Measurements from ENCODE around the gene SPATA6L. TPM values are rescaled to one million over a fixed set of nuclear protein-coding genes. Genes with fewer than 3 reads are reported as not detected.

Gene SPATA6L
- total RNA-seq, 1 experiment from 2014 or later, result 0.57 TPM

DNA sequence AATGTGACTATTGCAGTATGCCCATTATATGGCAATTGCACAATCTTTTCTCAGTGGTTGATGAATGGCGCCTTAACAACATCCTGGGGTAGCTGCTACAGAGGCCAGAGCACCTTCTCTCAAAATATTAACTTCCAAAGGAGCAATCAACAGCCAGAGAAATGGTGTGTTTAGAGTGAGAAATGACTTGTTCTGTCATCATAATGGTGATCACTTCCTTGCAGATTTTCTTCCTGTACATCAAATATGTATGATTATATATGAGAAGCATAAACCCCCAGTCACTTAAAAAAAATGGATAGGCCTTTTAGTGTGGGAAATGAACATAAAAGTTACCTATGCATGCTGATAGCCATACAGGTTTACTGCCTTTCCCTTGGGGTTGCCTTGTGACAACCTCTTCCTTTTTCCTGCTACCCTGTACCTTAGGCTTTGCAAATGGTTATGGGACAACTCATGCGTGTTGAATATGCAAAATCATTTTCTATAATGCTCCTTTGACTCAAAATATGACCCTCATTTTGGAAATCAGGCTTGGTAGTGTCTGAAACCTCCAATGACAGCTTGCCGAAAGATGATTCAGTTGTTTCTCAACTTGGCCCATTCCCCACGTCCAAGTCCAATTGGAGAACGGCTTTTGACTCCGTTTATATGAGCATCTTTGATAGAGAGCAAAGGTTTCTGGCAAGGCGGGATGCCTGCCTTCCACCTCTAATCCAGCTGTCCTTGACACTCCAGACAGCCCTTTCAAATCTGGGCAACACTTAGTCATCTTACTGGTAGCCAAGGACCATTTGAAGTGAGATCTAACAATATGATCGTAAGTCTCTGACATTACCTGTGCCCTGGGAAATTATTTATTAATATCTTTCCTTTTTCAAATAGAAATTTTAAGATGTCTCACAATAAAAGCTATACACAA lies 106.8 kb downstream of the SPATA6L start:
- ATAC-seq, result no peak

More for the DNA sequence above, 106.8 kb downstream of the SPATA6L start:
- no peaks in the 10 kb centered on the region for H3K27me3 ChIP-seq (ENCODE audit: insufficient read depth, low read length)
- H3K9me3 ChIP-seq (ENCODE audit: control insufficient read depth in 1 of 2, insufficient read depth in 1 of 2, low read depth in 1 of 2, low read length in 2 of 2), result no peaks in the 10 kb centered on the region
- H3K79me2 ChIP-seq (ENCODE audit: insufficient read depth, low read length), result no peaks in the 10 kb centered on the region
- no peaks in the 10 kb centered on the region for H4K20me1 ChIP-seq (ENCODE audit: insufficient read depth)
- TF ChIP-seq, protein P1, sequence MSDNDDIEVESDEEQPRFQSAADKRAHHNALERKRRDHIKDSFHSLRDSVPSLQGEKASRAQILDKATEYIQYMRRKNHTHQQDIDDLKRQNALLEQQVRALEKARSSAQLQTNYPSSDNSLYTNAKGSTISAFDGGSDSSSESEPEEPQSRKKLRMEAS (IDR thresholded peaks at IDR 0.05), result no peak
- TF ChIP-seq, protein P2, sequence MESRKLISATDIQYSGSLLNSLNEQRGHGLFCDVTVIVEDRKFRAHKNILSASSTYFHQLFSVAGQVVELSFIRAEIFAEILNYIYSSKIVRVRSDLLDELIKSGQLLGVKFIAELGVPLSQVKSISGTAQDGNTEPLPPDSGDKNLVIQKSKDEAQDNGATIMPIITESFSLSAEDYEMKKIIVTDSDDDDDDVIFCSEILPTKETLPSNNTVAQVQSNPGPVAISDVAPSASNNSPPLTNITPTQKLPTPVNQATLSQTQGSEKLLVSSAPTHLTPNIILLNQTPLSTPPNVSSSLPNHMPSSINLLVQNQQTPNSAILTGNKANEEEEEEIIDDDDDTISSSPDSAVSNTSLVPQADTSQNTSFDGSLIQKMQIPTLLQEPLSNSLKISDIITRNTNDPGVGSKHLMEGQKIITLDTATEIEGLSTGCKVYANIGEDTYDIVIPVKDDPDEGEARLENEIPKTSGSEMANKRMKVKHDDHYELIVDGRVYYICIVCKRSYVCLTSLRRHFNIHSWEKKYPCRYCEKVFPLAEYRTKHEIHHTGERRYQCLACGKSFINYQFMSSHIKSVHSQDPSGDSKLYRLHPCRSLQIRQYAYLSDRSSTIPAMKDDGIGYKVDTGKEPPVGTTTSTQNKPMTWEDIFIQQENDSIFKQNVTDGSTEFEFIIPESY (IDR thresholded peaks at IDR 0.05; ENCODE audit: extremely low read depth, insufficient replicate concordance, low read length), result no peak
- TF ChIP-seq EGR1 (IDR thresholded peaks at IDR 0.05; ENCODE audit: low read depth) (no peak), SIN3A (IDR thresholded peaks at IDR 0.05; ENCODE audit: low read depth) (no peak), ELF1 (IDR thresholded peaks at IDR 0.05; ENCODE audit: borderline replicate concordance, low read depth) (no peak), JUND (IDR thresholded peaks at IDR 0.05) (no peak), POLR2A (IDR thresholded peaks at IDR 0.05; ENCODE audit: borderline replicate concordance, extremely low read depth, insufficient read depth, insufficient read length) (no peak)
- TF ChIP-seq, protein P3, sequence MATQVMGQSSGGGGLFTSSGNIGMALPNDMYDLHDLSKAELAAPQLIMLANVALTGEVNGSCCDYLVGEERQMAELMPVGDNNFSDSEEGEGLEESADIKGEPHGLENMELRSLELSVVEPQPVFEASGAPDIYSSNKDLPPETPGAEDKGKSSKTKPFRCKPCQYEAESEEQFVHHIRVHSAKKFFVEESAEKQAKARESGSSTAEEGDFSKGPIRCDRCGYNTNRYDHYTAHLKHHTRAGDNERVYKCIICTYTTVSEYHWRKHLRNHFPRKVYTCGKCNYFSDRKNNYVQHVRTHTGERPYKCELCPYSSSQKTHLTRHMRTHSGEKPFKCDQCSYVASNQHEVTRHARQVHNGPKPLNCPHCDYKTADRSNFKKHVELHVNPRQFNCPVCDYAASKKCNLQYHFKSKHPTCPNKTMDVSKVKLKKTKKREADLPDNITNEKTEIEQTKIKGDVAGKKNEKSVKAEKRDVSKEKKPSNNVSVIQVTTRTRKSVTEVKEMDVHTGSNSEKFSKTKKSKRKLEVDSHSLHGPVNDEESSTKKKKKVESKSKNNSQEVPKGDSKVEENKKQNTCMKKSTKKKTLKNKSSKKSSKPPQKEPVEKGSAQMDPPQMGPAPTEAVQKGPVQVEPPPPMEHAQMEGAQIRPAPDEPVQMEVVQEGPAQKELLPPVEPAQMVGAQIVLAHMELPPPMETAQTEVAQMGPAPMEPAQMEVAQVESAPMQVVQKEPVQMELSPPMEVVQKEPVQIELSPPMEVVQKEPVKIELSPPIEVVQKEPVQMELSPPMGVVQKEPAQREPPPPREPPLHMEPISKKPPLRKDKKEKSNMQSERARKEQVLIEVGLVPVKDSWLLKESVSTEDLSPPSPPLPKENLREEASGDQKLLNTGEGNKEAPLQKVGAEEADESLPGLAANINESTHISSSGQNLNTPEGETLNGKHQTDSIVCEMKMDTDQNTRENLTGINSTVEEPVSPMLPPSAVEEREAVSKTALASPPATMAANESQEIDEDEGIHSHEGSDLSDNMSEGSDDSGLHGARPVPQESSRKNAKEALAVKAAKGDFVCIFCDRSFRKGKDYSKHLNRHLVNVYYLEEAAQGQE (IDR thresholded peaks at IDR 0.05; ENCODE audit: low read depth), result no peak
- ChIA-PET RAD21 (ENCODE audit: low non-redundant PET in 1 of 2, low total read pairs in 2 of 2, uncharacterized antibody in 2 of 2, unreplicated experiment in 2 of 2) (no interaction called here), POLR2A (no interaction called here), CTCF (no interaction called here)
- no peak overlapping the region for H2AFZ ChIP-seq (ENCODE audit: low read depth, low read length, poor library complexity, severe bottlenecking)
- no peak overlapping the region for H3K4me2 ChIP-seq (ENCODE audit: low read length)
- H3K4me1 ChIP-seq (ENCODE audit: control insufficient read depth in 1 of 2, insufficient read depth in 2 of 2, low read length in 2 of 2), result peaks cover 10 to 17% of the 10 kb centered on the region in 2 experiments
- H3K9me2 ChIP-seq (ENCODE audit: insufficient read depth), result no peaks in the 10 kb centered on the region
- no peaks in the 10 kb centered on the region for H3K36me3 ChIP-seq (ENCODE audit: control insufficient read depth in 1 of 2, insufficient read depth in 2 of 2, low read length in 2 of 2)
- H3K9ac ChIP-seq (ENCODE audit: low read length), result no peak overlapping the region
- BruUV-seq (replicated peaks), result no TSS peak
- H3K4me3 ChIP-seq (replicated peaks in 1 of 2; ENCODE audit: low read depth in 1 of 2, low read length in 2 of 2), result no peak overlapping the region
- intact Hi-C loops (cut with micrococcal nuclease), result no loop called here
- H3K27ac ChIP-seq (ENCODE audit: low read depth, low read length), result no peak overlapping the region
- no peak for DNase-seq (ENCODE audit: low read depth, low spot score)

Data from HCT116 (cell line).